Measurements from ENCODE around the gene DENND5B.
A peak's percentile ranks its signal among the peaks of the same experiment; 100 is the strongest.

DENND5B gene

DNA sequence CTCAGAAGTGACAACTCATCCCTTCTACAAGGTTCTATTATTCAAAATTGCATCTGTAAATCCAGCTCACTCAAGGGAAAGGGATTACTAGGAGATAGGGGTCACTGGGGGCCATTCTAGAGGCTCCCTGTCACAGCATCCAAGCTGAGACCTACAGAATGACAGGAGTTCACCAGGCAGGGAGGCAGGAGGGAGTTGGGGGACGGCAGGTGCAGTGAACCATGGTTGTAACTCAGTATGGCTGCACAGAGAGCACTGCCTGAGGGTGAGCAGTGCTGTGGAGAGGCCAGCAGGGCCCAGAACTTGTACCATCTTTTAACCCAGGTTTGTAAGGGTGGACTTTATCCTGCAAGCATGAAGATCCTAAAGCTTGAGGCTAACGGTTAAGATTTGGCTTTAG, 227.1 kb downstream of the DENND5B start:
- H3K4me3 ChIP-seq (ENCODE audit: low read length), result no peak overlapping the region
- DNase-seq (ENCODE audit: low read depth, low spot score), result no peak

DNA sequence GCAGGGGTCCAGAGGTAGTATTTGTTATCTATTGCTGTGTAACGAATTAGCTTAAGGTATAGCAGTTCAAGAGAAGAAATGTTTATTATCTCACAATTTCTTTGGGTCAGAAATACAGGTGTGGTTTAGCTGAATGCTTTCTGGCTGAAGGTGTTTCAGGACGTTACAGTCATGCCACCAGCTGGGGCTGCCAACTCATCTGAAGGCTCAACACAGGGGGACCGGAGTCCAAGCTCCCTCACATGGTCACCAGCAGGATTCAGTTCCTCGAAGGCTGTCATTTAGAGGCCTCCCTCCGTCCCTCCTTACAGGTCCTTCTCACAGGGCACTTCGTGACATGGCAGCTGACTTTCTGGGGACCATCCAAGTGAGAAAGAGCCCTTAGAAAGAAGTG, 227.5 kb downstream of the DENND5B start:
- DNase-seq (ENCODE audit: low read depth, low spot score), result no peak
- H3K4me3 ChIP-seq (ENCODE audit: low read length), result no peak overlapping the region

DNA sequence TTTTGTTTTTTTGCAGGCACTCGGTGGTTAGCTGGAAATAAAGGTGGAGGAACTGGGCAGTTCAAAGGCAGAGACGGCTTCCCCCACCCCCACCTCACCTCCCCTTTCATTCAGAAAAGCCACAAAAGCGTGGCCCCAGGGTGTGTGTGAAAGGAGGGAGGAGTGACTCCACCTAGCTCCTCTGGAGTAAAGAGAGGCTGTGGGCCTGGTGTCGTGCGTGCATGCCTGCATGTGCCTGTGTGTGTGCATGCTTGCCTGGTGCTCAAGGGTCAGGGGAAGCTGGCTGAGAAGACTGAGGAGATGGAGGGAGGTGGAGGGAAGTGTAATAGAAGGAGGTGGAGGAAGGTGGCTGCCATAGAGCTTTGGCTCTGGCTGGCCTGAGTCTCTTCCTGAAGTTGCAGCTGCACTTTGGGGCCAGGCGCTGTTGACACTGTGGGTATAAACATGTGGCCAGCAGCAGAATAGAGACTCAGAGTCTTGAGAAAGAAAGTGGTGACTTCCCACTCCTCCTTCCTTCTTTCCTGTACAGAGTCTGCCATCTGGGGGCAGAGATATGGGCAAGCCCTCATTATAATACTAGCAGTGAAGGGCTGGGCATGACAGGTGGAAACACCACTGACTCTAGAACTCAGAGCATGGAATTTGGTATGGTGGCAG, 228.0 kb downstream of the DENND5B start:
- DNase-seq (ENCODE audit: low read depth, low spot score), result peak; percentile 36
- no peak overlapping the region for H3K4me3 ChIP-seq (ENCODE audit: low read length)

DNA sequence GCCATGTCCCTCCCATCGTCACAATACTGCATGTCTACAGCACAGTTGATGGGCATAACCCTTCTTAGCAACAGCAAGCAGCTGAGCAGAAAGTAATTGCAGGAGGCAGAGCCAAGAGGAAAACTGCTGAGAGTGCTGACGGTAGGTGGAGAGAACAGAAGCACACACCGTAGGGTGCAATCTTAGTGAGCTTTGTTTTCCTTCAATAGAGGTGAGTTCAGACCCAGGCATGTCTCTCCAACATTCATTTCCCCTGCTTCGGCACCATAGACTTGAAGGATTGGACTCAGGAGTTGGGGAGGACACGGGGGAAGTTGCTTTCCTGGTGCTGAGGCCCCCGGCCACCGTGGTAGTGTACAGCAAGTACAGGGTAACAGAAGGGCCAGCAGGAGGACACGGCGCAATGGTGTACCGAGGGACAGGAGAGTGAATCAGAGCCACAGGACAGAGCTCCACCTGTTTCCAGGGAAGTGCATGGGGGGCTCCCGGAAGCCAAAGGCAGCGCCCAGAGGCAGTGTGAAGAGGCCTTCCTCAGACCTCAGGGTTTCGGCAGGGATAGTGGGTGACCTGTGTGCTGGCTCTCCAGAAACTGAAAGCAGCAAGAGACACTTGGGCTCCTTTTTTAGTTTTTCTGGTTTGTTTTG, 228.7 kb downstream of the DENND5B start:
- peak; percentile 11 for DNase-seq (ENCODE audit: low read depth, low spot score)
- H3K4me3 ChIP-seq (ENCODE audit: low read length), result no peak overlapping the region

DNA sequence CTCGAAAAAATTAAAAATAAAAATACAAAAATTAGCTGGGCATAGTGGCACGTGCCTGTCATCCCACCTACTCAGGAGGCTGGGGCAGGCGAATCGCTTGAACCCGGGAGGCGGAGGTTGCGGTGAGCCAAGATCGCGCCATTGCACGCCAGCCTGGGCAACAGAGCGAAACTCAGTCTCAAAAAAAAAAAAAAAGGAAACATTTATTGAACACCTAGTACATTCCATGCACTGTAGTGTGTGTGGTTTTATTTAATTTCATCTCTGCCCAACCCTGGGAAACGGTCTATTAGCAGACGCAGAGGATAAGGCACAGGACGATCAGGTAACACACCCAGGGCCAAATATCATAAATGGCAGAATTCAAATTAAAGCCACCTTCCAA, 229.2 kb downstream of the DENND5B start:
- no peak overlapping the region for H3K4me3 ChIP-seq (ENCODE audit: low read length)
- DNase-seq (ENCODE audit: low read depth, low spot score), result no peak

DNA sequence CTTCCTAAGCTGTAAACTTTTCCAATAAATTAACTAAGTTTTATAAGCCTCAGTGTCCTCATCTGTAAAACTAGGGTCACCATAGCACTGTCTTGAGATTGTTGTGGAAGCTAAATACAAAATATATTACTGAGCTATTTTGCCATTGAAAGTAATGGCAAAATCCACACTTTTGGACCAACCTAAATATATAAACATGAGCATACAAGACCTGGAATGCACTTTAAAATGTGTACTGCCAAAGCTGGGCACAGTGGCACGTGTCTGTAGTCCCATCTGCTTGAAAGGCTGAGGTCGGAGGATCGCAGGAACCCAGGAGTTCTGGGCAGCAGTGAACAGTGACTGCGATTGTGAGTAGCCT, 235.2 kb downstream of the DENND5B start:
- no peak overlapping the region for H3K4me3 ChIP-seq (ENCODE audit: low read length)
- DNase-seq (ENCODE audit: low read depth, low spot score), result no peak

DNA sequence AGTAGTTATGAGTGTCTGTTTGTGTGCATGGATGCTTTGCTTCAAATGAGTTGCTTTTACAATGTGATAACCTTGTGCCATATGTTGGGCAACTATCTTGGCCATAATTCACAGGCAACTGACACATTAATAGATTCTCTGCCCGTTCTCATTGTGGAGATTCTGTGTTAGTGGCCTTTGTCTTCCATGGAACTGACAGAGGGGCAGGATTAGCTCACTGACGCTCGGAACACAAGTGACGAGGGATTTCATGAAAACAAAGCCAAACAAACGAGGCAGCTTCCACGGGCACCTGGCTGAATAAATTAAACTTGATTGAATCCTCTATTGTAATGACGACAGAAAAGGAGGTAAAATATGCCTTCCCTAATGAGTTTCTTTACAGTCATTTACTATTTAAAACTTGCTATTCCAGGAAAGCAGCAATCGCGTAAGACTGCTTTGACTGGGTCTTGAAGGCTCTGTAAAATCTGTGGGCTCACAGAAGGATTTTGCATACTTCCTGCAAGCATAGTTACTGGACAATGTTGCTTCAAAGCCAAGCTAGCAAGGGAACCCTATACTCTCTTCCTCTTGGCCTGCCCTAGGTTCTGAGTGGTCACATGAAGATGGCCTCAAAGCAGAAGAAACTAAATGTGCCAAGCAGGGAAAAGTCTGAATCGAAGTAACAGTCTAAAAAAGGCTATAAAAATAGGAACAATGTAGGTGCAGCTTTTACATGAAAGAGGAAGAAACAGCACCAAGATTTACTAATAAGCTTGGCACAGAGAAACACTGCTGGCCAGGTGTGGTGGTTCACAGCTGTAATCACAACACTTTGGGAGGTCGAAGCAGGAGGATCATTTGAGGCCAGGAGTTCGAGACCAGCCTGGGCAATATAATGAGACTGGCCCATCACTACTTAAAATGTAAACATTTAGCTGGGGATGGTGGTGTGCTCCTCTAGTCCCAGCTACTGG, 236.9 kb downstream of the DENND5B start:
- no peak overlapping the region for H3K4me3 ChIP-seq (ENCODE audit: low read length)
- DNase-seq (ENCODE audit: low read depth, low spot score), result no peak

DNA sequence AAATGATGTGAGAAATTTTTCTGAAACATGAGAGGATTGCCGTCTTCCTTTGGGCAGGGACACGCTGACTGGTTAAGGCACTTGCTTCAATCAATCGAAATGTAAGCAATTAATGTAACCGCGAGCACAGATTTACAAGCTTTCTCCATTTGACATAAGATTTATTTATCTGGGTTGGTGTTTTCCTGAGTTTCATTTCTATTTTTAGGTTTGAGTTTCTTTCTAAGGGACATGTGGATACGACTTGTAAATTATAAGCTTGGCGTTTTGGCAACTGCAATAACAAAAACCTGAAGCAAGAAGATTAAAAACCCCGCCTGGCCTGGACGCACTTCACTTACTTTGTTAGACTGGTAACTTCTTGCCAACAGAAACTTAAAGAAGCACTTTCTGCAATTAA, 244.7 kb downstream of the DENND5B start:
- H3K4me3 ChIP-seq (ENCODE audit: low read length), result no peak overlapping the region
- no peak for DNase-seq (ENCODE audit: low read depth, low spot score)

DNA sequence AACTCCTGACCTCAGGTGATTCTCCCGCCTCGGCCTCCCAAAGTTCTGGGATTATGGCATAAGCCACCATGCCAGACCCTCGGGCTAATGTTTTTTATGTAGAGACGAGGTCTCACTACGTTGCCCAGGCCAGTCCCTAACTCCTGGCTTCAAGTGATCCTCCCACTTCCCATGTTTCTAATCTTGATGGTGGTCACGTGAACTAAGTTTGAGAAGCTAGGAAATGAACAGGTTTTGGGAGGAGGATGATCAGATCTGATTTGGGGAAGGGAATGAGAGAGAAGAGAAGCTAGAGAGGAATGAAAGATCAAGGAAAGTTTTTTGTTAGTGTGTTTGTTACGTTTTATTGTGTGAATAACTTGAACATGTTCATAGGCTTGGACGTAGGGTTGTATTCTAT, 247.8 kb downstream of the DENND5B start:
- H3K4me3 ChIP-seq (ENCODE audit: low read length), result no peak overlapping the region
- DNase-seq (ENCODE audit: low read depth, low spot score), result no peak

DNA sequence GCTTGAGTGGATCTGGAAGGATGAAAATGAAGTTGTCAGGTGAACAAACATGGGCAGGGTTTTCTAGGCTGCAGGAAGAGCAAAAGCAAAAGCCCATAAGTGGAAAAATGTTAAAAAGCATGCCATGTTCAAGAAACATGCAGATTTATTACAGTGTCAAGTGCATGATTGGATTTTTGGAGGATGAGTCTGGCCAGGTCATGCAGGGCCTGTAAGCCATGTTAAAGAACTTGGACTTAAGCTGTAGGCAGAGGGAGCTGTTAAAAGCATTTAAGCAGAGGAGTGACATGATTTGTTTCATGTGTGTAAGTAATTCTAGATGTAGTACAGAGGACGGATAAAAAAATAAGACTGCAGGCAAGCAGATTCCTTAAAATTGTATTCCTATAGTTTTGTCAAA, 248.7 kb downstream of the DENND5B start:
- no peak overlapping the region for H3K4me3 ChIP-seq (ENCODE audit: low read length)
- no peak for DNase-seq (ENCODE audit: low read depth, low spot score)

DNA sequence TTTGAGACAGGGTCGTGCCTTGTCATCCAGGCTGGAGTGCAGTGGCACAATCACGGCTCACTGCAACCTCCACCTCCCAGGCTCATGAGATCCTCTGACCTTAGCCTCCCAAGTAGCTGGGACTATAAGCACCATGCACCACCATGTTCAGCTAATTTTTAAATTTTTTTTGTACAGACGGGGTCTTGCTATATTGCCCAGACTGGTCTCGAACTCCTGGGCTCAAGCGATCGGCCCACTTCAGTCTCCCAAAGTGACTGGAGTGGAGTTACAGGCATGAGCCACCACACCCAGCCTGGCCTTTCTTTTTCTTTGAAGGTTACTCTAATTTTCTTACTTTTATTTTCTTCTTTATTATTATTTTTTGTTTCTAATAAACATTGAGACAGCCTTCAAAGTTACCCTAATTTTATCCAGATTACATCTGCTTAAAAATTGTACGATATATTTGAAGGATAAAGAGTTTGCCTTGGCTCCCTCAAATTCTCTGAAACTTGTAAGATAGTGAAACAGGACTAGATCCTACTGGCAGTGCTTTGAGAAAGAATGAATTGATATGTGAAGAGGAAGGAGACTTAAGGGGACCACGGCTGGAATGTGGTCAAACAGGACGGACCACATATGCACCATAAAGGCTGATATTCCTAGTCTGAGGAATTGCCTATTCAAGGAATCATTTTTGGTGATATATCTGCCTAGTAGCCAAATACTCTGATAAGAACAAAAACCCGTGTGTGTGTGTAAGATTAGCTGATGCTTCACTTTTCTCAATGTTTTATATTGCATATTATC, 250.9 kb downstream of the DENND5B start:
- no peak for DNase-seq (ENCODE audit: low read depth, low spot score)
- H3K4me3 ChIP-seq (ENCODE audit: low read length), result no peak overlapping the region

DNA sequence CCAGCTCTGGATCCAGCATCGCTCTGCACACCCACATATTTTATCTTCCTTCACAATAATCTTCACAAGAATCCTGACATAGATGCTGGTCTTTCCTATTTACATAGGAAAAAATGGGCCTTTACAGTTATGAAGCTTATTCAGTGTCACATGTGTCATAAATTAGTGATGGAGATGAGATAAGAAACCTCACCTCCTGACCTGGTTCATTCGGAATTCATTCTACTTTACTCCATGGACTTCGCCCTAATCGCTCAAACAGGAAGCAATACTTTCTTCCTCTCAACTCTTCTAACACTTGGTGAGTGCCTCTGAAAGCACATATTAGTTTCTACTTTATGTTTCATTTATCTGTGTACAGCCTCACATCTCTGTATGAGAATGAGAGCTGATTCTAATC, 253.0 kb downstream of the DENND5B start:
- no peak for DNase-seq (ENCODE audit: low read depth, low spot score)

More for the DNA sequence above, 253.0 kb downstream of the DENND5B start:
- H3K4me3 ChIP-seq (ENCODE audit: low read length), result no peak overlapping the region

All from Jurkat, Clone E6-1 (cell line).